Measurements from ENCODE around the gene CDH22.

CDH22 gene

DNA sequence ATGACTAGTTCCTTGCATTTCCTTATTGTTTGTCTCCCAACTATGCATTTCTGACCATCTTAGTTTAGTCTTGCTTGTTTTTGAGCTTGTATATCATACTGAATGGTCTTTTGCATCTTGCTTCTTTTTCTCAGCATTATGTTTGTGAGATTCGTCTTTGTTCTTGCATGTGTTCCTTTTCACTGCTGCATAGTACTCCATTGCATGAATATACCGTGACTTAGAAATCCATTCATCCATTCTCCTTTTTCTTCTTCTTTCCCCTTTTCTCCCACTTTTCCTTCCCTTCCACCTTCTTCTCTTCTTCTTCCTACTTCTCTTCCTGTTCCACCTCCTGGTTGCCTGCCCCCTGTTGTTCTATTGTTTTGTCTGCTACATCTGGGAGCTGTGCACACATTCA, 42.8 kb downstream of the CDH22 start:
- DNase-seq, result no peak

DNA sequence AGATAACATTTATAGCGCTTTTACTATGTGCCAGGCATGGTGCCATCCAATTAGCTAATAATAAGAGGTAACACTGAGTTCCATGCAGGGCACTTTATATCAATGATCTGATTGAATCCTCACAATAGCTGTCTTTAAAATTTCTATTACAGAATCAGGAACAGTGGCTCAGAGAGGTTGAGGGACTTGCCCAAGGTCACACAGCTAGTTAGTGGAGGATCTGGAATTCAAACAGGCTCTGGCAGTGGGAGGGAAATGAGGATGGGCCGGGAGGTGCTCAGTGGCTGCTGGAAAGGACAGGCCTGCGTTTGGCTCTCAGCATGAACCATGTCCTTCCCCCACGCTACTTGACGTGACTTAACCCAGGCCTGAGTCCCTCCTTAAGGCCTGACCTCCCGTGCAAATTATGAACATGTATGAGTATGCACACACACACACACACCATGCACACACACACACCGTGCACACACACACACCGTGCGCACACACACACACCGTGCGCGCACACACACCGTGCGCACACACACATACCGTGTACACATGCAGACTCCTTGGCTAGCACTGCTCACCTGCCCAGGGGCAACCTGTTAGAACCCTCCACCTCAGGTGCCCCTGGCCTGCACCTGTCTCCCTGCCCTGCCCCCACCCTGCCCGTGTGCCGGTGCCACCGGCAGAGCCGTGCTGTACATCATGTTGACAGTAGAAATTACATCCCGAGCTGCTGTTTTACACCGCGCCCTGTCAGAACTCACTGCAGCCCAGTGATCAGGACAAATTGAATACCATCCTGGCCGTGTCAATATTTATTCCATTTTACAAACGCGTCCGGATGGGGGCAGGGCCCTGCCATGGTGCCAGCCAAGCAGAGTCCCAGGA, 43.7 kb downstream of the CDH22 start:
- DNase-seq, result peak; percentile 56

DNA sequence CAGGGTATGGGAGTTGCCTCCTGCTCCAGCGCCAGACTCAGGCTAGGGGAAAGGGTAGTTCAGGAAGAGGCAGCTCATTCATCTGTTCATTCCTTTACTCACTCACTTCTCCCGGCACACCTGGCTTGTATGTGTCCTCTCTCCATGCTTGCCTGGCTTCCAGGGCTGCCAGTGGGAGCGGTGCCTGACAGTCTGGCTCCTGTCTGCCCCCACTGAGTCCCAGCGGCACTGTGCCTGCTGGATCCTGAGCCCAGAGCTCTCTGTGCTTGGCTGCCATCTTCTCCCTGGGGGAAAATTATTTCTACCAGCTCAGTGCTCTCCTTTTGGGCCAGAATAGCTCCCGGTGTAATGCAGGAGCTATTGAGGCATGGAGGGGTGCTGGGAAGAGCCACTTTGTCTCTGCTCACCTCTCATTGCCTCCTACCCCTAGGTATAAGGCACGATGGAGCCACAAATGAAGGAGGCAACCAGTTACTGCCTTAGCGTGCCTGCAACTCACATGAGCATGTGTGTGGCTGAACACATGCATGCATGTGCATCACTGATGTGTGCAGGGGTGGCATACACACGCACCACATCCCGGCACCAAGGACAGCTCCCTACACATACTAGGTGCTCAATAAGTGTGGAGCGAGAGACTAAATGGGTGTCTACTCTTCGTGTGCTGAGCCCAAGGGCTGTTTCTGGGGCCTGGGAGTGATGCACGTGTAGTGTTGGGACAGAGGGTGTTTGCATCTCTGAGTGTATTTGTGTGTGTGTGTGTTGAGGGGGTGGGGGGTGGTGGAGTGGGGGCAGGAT, 46.6 kb downstream of the CDH22 start:
- no peak for DNase-seq

- no peak for DNase-seq
Observed at GRCh38 chr20:46260936-46261454, 47.3 kb downstream of the CDH22 start.

DNA sequence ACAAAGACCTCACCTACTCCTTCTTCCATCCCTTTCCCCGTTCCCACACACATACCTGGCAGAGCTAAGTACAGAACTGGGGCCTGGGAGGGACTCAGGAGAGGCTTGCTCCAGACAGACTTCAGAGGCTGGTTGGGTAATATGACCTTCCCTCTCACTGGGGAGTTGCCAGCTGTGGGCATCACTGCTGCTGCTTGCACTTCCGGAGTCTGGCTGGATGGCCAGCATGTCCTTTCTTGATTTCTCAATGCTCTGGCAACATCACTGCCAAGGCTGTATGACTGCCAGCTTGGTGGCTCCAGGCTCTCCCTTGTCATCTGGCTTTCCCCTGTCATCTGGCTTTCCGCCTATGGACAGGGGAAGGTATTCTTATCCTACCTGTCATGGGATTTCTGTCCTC, 47.8 kb downstream of the CDH22 start:
- DNase-seq, result no peak

DNA sequence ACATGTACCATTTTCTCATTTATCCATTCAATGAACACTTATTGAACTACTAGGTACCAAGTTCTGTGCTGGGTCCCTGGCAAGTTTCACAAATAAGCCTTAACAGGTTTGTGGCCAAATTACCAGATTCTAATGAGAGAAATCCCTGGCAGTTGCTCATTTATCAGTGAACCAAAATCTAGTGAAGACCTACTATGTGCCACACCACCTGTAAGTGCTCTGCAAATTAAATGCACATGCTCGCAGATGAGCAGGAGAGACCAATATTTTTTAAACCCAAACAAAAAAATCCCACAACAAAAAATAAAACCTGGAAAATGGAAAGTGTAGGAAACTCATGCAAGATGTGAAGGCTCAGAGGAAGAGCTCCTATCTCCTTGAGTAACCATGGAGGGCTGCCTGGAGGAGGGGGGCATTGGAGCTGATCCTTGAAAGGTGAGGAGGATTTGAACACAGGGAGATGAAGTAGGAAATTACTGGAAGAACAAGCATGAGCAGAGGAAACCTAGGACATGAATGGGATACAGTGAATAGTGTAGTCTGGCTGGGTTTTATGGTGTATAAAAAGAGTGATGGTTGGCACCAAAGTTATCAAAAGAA, 48.9 kb downstream of the CDH22 start:
- no peak for DNase-seq

DNA sequence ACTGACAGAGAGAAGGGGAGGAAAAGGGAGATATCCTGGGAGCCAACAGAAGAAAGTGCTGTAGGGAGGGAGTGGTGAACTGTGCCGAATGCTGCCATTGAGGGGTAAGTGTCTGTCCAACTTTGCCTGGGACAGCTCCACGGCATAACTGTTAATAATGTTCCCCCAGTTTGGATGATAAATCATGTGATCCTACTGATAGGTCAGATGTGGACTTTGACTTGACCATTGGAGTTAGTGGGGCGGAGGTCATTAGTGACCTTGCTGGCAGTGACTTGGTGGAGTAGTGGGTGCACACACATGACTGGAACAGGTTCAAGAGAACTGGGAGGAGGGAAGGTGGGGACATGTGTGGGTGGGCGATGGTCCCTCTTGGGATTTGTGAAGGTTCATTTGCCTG, 50.4 kb downstream of the CDH22 start:
- no peak for DNase-seq

DNA sequence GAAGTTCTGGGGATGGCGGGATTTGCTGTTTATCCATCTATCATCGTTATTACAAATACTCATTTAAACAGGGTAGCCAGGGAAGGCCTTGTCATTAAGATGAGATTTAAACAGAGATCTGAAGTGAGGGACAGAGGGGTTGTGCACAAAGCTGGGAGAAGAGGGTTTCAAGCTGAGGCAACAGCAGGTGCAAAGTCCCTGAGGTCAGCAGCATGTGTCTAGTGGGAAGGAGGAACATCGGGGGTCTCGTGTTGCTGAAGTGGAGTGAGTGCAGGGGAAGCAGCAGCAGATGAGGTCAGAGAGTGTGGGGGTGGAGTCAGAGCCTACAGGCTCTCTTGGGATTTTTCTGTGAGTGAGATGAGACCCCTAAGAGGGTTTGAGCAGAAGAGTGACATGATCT, 52.0 kb downstream of the CDH22 start:
- DNase-seq, result no peak

DNA sequence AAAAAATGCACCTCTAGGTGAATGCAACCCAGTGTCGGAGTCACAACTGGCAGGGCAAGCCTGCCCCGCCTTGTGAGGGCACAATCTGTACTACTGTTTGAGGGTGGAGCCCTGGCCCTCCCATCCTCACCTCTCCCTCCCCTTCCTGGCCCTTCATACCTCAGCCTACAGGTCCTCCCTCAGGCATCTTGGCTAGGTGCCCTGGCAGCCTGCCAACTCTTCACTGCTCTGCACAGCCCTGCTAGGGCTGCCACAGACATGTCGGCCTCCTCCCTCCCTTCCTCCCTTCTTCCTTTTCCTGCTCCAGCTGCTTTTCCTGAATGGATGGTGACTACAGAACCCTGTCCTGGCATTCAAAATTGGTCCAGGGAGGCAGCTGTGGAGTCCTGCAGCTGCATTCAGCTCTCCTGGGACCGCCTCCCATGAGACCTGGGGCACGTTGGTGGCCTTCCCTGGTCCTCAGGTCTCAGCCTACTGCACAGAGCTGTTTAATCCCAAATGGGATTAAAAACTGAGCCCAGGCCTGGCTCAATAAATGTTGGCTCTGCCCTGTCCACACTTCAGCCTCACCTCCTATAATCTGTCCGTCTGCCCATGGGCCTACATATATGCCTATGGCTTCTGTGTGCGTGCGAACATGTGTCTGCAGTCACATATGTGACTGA, 52.7 kb downstream of the CDH22 start:
- DNase-seq, result peak; percentile 87

GRCh38 chr20:46253391-46253790, 54.9 kb downstream of the CDH22 start:
- DNase-seq, result no peak

- DNase-seq, result no peak
Observed at GRCh38 chr20:46252352-46253091, 55.8 kb downstream of the CDH22 start.

- DNase-seq, result no peak
Observed at GRCh38 chr20:46251211-46251673, 57.1 kb downstream of the CDH22 start.

GRCh38 chr20:46250772-46251171, 57.5 kb downstream of the CDH22 start:
- no peak for DNase-seq

GRCh38 chr20:46249671-46250070, 58.6 kb downstream of the CDH22 start:
- no peak for DNase-seq

- DNase-seq, result peak; percentile 57
Observed at GRCh38 chr20:46246559-46246958, 61.7 kb downstream of the CDH22 start.

GRCh38 chr20:46243707-46244628, 64.3 kb downstream of the CDH22 start:
- peak; percentile 62 for DNase-seq

DNA sequence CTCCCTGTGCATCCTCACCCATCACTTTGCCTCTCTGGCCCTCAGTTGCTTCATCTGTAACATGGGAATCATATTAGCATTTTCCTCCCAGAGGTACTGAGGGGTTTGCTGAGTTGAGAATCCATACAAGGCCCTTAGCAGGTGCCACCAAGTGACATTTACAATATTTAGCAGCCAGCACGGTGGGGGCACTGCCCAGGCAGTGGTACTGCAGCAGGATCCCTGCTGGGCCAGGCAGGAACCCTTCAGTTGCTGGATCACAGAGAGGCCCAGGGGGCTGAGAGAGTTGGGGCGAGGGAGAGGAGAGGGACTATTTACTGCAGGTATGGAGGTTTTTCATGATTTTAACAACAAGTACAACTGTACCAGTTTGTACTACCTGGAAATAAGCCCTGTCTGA, 65.9 kb downstream of the CDH22 start:
- DNase-seq, result no peak

DNA sequence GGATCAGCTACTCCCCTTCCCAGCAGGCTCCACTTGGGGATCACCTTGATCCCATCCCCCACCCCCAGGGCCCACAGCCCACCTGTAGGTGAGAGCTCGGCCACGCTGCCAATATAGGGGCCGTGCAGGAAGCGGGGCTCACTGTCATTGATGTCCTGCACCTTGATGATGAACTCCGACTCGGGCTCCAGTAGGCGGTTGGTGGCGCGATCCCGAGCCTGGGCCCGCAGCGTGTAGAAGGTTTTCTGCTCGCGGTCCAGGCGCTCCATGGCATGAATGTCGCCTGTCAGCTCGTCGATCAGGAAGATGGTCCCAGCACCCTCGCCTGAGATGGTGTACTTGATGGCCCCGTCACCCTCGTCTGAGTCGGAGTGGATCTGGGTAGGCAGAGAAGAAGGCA, 67.4 kb downstream of the CDH22 start:
- DNase-seq, result no peak

- DNase-seq, result no peak
Observed at GRCh38 chr20:46240065-46240464, 68.2 kb downstream of the CDH22 start.

- DNase-seq, result no peak
Observed at GRCh38 chr20:46237736-46238135, 70.6 kb downstream of the CDH22 start.

GRCh38 chr20:46237227-46237626, 71.1 kb downstream of the CDH22 start:
- no peak for DNase-seq

All from NCI-H1436 (cell line).